HT1080 (cell line): ENCODE data around the gene ENPP5. TPM values are rescaled to one million over a fixed set of nuclear protein-coding genes. Genes with fewer than 3 reads are reported as not detected.
"Not testable (repeated sequence)": the region's sequence is repeated elsewhere in the genome, so short reads cannot be mapped to it uniquely, and the experiment has no call there.

Experiments used
- DNase-seq: peaks from one replicate; pipeline ENCODE4 v3.0.0-alpha.2; 2015; ENCODE audit warnings: low read depth
- total RNA-seq: library from RNA; depleted of rRNA; stranded (reverse); fragments of >200 nt; shearing (Covaris generic); gene quantifications from 2 replicates; pipeline ENCODE4 v1.2.3, GENCODE V29; 2014

ENPP5 gene
- total RNA-seq, 1 experiment from 2014 or later: not detected

DNA sequence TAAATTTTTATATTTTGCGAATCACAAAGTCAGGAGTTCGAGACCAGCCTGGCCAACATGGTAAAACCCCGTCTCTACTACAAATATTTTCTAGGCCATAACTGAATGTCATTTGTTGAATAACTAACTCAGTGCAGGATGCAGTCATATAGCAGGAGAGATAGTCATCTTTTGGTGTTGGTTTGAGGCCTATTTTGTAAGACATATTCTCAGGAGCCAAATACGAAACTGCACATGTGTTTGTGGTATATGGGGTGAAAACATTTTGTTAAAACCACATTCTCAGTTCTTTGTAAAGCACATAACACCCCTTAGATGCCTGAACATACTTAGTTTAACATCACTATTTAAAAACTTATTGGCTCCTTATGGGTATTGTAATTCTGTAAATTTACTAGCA lies 4.7 kb upstream of the ENPP5 start:
- no peak for DNase-seq

- DNase-seq: no peak
Measured at GRCh38 chr6:46174904-46175303, 4.1 kb upstream of the ENPP5 start.

DNA sequence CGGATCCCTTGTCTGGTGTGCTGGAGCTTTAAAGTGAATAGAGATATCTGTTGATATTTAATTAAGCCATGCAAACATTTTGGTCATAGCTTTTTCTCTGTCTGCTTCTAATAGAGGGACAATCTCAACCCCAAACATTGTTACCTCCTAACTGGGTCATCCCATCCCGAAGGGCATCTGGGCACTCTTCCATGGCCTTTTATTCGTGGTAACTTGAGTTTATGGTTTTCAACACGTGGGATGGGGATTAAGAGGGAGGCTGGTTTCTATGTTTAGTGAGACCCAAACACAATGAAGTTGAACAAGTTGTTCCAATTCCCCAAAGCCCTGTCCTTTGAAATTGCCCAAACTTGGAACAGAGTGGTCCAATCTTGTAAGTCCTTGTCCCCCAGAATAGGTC lies 1.4 kb upstream of the ENPP5 start:
- no peak for DNase-seq

GRCh38 chr6:46160102-46160501 lies 10.7 kb downstream of the ENPP5 start:
- no peak for DNase-seq

- DNase-seq: no peak
Measured at GRCh38 chr6:46159229-46159628, 11.6 kb downstream of the ENPP5 start.

DNA sequence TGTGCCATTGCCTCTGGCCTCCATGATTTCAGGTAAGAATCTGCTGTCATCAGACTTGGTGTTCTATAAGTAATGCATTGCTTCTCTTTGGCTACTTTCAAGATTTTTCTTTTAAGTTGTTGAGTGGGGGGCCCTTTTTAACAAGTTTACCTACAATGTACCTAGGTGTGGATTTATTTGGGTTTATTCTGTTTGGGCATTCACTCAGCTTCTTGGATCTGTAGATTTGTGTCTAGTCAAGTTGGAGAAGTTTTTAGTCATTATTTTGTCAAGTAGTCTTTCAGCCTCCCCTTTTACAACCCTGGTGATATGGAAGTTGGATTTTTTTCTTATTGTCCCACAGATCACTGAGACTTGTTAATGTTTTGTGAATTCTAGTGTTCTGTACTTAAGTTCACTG lies 14.1 kb downstream of the ENPP5 start:
- no peak for DNase-seq

GRCh38 chr6:46149066-46149465 lies 21.7 kb downstream of the ENPP5 start:
- DNase-seq: not testable (repeated sequence)

DNA sequence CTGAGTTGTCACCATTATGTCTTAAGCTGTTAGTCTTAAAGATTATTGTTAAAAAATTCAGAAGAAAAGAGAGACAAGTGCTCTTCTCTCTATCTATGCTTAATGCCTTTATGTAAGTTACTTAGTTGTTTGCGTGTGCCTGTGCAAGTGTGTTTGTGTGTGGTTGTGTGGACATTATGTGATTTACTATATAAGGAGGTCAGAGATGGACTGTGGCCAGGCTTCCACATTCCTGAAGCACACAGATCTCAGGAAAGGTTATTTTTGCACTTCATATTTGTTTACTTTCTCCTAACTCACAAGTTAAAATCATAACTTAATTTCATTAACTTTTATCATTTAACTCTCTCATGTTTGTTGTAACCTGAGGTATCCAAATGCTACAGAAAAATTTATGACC lies 26.5 kb downstream of the ENPP5 start:
- DNase-seq: no peak

- DNase-seq: no peak
Measured at GRCh38 chr6:46138281-46138680, 32.5 kb downstream of the ENPP5 start.

GRCh38 chr6:46137387-46137786 lies 33.4 kb downstream of the ENPP5 start:
- no peak for DNase-seq

DNA sequence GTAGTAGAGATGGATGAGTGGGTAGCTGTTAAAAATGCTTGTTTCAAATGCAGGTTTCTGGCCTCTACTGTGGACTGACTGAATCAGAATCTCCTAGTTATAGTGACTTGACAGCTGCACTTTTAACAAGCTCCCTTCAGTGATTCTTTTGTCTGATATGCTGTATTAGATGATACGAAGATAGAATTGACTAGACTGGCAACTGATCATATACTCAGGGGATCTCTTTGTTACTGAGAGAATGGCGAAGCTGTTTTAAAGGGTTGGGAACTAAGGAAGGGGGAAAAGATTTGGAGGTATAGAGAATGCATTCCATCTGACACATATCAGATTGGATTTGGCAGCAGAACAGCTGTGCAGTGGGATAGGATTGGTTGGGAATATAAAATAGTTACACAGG lies 33.9 kb downstream of the ENPP5 start:
- DNase-seq: no peak

DNA sequence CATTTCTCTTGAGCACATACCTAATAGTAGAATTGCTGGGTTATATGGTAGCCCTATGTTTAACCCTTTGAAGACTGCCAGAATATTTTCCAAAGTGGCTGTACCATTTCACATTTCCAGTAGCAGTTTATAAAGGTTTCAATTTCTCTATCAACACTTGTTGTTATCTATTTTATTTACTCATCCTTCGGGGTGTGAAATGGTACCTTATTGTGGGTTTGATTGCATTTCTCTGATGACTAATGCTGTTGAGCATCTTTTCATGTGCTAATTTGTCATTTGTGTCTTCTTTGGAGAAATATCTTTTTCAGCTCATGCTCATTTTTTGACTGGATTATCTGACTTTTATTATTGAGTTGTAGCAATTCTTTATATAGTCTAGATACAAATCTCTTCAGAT lies 35.6 kb downstream of the ENPP5 start:
- no peak for DNase-seq

- DNase-seq: no peak
Measured at GRCh38 chr6:46134216-46134615, 36.6 kb downstream of the ENPP5 start.

DNA sequence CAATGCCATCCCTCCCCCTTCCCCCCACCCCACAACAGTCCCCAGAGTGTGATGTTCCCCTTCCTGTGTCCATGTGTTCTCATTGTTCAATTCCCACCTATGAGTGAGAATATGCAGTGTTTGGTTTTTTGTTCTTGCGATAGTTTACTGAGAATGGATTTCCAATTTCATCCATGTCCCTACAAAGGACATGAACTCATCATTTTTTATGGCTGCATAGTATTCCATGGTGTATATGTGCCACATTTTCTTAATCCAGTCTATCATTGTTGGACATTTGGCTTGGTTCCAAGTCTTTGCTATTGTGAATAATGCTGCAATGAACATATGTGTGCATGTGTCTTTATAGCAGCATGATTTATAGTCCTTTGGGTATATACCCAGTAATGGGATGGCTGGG lies 39.5 kb downstream of the ENPP5 start:
- not testable (repeated sequence) for DNase-seq

GRCh38 chr6:46130666-46131065 lies 40.1 kb downstream of the ENPP5 start:
- no peak for DNase-seq

DNA sequence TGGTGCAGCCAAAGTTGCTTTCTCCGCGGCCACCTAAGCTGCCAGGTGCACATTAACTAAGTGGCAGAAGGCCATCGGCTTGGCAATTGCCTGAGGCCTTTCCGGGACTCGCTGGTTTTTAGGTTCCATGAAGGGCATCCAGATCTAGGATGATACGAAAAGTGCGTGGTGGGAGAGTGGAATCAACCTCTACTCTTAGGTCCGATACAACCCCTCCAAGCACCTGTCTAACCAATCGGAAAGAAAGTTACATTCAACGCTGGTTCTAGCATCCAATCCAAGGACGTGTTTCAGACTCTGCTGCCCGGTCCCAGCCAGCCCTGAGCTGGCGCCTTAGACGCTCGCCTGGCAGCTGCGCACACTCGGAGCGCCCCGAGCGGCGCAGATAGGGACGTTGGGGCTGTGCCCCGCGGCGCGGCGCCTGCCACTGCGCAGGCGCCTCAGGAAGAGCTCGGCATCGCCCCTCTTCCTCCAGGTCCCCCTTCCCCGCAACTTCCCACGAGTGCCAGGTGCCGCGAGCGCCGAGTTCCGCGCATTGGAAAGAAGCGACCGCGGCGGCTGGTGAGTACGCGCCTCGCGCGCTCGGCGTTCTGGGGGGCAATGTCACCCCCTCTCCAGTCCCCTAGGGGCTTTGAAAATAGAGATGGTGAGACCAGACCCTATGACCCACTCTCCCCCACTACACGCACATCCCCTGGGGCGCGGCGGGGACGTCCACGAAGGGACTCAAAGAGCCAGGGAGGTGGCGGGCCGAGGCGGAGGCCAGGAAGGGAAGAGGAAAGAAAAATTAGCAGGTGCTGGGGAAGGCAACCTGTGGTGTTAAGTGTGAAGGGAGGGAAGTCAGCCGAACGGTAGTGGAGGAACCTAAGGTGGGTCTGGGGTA lies 40.9 kb downstream of the ENPP5 start, which contains the start of gene ENPP4:
TSS of gene ENPP4 (plus strand) at position 361 of the 883 bp plus-strand sequence. CDS start 9,595 bp downstream, outside the sequence.
- peak; percentile 24 for DNase-seq

DNA sequence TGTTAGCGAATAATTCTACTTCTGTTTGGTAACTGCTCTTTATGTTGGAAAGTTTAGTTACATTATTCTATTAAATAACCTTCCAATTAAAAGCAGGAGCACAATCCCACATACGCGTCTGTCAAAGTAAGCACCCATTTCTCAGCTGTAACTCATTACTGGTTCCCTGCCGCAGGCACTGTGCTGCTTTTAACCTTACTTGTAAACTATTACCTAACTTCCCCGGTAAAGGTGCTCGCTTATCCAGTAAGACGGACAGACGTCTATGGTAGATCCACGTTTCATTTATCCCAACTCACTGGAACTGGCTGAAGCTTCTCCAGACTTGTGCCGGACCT lies 41.5 kb downstream of the ENPP5 start:
- DNase-seq: no peak

DNA sequence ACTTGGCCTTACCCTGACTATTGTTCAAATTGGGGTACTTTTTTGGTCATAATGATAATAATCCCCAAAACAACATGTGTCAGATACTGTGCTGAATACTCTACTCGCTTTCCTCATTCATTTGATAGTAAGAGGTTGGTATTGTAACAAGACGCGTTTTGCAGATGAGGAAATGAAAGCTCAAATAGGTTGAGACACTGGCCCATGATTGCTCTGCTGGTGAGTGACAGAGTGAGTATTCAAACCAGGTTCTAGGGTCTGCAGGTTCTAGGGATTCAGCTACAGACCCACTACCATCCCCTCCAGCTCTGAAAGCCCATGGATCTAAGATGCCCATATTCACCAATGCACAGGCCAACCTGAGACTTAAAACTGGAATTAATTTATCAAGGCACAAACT lies 42.3 kb downstream of the ENPP5 start:
- DNase-seq: no peak

DNA sequence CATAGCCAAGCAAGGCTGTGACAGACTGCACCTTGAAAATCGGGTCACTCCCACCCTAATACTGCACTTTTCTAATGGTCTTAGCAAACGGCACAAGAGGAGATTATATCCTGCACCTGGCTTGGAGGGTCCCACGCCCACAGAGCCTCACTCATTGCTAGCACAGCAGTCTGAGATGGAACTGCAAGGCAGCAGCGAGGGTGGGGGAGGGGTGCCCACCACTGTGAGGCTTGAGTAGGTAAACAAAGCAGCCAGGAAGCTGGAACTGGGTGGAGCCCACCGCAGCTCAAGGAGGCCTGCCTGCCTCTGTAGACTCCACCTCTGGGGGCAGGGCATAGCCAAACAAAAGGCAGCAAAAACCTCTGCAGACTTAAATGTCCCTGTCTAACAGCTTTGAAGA lies 51.1 kb downstream of the ENPP5 start:
- DNase-seq: not testable (repeated sequence)

GRCh38 chr6:46118836-46119235 lies 51.9 kb downstream of the ENPP5 start:
- no peak for DNase-seq

GRCh38 chr6:46118157-46118556 lies 52.6 kb downstream of the ENPP5 start:
- no peak for DNase-seq

DNA sequence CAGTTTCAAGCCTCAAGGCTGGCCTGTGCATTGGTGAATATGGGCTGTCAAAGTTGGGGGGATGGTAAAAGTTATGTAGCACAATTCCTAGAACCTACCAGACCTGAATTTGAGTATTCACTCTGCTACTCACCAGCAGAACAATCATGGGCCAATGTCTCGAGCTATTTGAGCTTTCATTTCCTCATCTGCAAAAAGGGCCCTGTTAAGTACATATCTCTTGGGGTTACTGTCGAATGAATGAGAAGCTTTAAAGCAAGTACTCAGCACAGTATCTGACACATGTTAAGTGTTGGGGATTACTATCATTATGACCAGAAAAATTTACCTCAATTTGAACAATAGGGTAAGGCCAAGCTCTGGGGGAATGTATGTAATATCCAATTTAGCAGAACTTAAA lies 54.5 kb downstream of the ENPP5 start:
- DNase-seq: no peak

DNA sequence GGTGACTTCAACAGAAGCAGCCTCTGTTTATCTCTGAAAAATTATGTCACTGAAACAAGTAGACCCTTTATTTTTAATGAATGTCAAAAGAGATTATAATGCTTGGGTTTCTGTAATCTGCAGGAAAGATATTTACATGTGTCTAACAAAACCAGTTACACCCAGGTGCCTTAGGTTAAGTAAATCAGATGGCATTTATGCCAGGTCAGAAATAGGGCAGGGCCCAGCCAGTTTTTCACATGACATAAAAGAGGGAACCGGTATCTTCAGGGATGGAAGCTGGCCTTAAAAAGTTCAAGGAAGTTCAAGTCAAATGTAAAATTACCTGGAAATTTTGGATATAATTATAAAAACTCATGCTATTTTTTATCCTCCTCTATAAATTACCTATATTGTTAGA lies 55.1 kb downstream of the ENPP5 start:
- no peak for DNase-seq
